ENCODE measurements around the gene UBE4B. TPM values are rescaled to one million over a fixed set of nuclear protein-coding genes. Genes with fewer than 3 reads are reported as not detected.

UBE4B gene
- total and polyA plus RNA-seq, 2 donors (not counting 1 experiment from before 2014, with no cell fraction given) = 21.7 to 57.5 TPM

- Histone ChIP-seq H2AFZ (ENCODE audit: insufficient read depth, low read depth, low read length, poor library complexity, severe bottlenecking) (no peak overlapping the region), H3K4me1 (ENCODE audit: control insufficient read depth in 2 of 2, insufficient read depth in 2 of 2, low read length in 2 of 2) (no peaks in the 10 kb centered on the region), H3K4me3 (ENCODE audit: control extremely low read depth in 1 of 5, extremely low read depth in 1 of 5, insufficient read depth in 1 of 5, low read depth in 2 of 5, low read length in 4 of 5) (no peak overlapping the region), H3K27ac (ENCODE audit: low read length in 2 of 2) (no peak overlapping the region), H3K27me3 (replicated peaks in 1 of 4; ENCODE audit: control extremely low read depth in 1 of 4, control insufficient read depth in 3 of 4, insufficient read depth in 4 of 4, low read length in 3 of 4) (no peaks in the 10 kb centered on the region), H3K36me3 (replicated peaks in 1 of 2; ENCODE audit: control extremely low read depth in 1 of 2, control insufficient read depth in 1 of 2, extremely low read depth in 1 of 2, insufficient read depth in 2 of 2, low read length in 1 of 2) (peaks cover 2 to 13% of the 10 kb centered on the region in 2 experiments), H3K4me2 (replicated peaks; ENCODE audit: low read depth, low read length, poor library complexity, severe bottlenecking) (no peak overlapping the region), H3K9ac (ENCODE audit: low read length) (no peak overlapping the region), H3K9me3 (ENCODE audit: control extremely low read depth in 1 of 3, control insufficient read depth in 2 of 3, insufficient read depth in 1 of 3, low read length in 2 of 3) (no peaks in the 10 kb centered on the region), H3K79me2 (ENCODE audit: control insufficient read depth, insufficient read depth, low read length) (peaks cover 8% of the 10 kb centered on the region), H4K20me1 (ENCODE audit: control insufficient read depth, insufficient read depth, low read length, poor library complexity, severe bottlenecking) (no peaks in the 10 kb centered on the region)
- 100% methylated on average over 1 of the region's 3 CpGs for WGBS (ENCODE audit: insufficient coverage)
- POLR2A ChIA-PET = no interaction called here
- Mint-ChIP-seq H3K27ac (no peak overlapping the region), H3K9me3 (ENCODE audit: insufficient read depth) (no peaks in the 10 kb centered on the region), H3K4me3 (no peak overlapping the region), H3K4me1 (no peaks in the 10 kb centered on the region), H3K27me3 (no peaks in the 10 kb centered on the region)
- TF ChIP-seq EZH2 (IDR thresholded peaks at IDR 0.05; ENCODE audit: borderline replicate concordance, insufficient read depth, low read depth, low read length, poor library complexity, severe bottlenecking) = no peak
- TF ChIP-seq, protein P1, sequence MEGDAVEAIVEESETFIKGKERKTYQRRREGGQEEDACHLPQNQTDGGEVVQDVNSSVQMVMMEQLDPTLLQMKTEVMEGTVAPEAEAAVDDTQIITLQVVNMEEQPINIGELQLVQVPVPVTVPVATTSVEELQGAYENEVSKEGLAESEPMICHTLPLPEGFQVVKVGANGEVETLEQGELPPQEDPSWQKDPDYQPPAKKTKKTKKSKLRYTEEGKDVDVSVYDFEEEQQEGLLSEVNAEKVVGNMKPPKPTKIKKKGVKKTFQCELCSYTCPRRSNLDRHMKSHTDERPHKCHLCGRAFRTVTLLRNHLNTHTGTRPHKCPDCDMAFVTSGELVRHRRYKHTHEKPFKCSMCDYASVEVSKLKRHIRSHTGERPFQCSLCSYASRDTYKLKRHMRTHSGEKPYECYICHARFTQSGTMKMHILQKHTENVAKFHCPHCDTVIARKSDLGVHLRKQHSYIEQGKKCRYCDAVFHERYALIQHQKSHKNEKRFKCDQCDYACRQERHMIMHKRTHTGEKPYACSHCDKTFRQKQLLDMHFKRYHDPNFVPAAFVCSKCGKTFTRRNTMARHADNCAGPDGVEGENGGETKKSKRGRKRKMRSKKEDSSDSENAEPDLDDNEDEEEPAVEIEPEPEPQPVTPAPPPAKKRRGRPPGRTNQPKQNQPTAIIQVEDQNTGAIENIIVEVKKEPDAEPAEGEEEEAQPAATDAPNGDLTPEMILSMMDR (IDR thresholded peaks at IDR 0.05) = no peak
- intact Hi-C loops (cut with micrococcal nuclease) = no loop called here
- ATAC-seq (ENCODE audit: low read depth) = no peak
- CTCF ChIA-PET = no interaction called here
- no peak for DNase-seq
Measured at GRCh38 chr1:10082785-10083479, 50.2 kb downstream of the UBE4B start.

DNA sequence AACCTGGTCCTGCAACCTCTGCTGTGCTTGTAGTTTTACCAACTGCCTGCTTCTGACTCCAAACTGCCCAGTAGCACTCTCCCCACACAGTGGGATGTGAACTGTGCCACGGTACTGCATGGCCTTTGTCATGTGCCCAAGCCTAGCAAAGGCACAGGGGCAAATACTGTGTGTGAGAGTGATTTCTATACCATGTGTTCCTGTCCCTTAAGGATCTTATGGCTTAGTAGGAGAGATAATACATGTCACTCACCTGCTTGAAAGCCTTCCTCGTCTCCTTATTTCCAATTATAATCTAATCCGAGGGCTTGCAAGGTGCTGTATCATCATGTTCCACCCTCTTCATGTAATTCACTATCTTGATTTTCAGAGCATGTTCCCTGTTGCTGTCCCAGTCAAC is 51.3 kb downstream of the UBE4B start:
- H3K9me3 ChIP-seq (ENCODE audit: control extremely low read depth in 1 of 3, control insufficient read depth in 2 of 3, insufficient read depth in 1 of 3, low read length in 2 of 3) = no peaks in the 10 kb centered on the region
- CTCF ChIA-PET = interaction anchor here (2.1 kb wide), 1 partner anchor 8 kb away, joined by 4 read pairs; no protein-coding TSS in a partner anchor
- no peak overlapping the region for H3K4me2 ChIP-seq (replicated peaks; ENCODE audit: low read depth, low read length, poor library complexity, severe bottlenecking)

More for the DNA sequence above, 51.3 kb downstream of the UBE4B start:
- Histone ChIP-seq H2AFZ (ENCODE audit: insufficient read depth, low read depth, low read length, poor library complexity, severe bottlenecking) (no peak overlapping the region), H3K36me3 (replicated peaks in 1 of 2; ENCODE audit: control extremely low read depth in 1 of 2, control insufficient read depth in 1 of 2, extremely low read depth in 1 of 2, insufficient read depth in 2 of 2, low read length in 1 of 2) (peaks cover 0 to 13% of the 10 kb centered on the region in 2 experiments), H4K20me1 (ENCODE audit: control insufficient read depth, insufficient read depth, low read length, poor library complexity, severe bottlenecking) (no peaks in the 10 kb centered on the region), H3K9ac (ENCODE audit: low read length) (no peak overlapping the region), H3K27me3 (replicated peaks in 1 of 4; ENCODE audit: control extremely low read depth in 1 of 4, control insufficient read depth in 3 of 4, insufficient read depth in 4 of 4, low read length in 3 of 4) (no peaks in the 10 kb centered on the region), H3K4me3 (ENCODE audit: control extremely low read depth in 1 of 5, extremely low read depth in 1 of 5, insufficient read depth in 1 of 5, low read depth in 2 of 5, low read length in 4 of 5) (no peak overlapping the region), H3K79me2 (ENCODE audit: control insufficient read depth, insufficient read depth, low read length) (peaks cover 8% of the 10 kb centered on the region), H3K4me1 (ENCODE audit: control insufficient read depth in 2 of 2, insufficient read depth in 2 of 2, low read length in 2 of 2) (no peaks in the 10 kb centered on the region), H3K27ac (ENCODE audit: low read length in 2 of 2) (no peak overlapping the region)
- TF ChIP-seq, protein P1 (IDR thresholded peaks at IDR 0.05) = no peak
- no peak for TF ChIP-seq EZH2 (IDR thresholded peaks at IDR 0.05; ENCODE audit: borderline replicate concordance, insufficient read depth, low read depth, low read length, poor library complexity, severe bottlenecking)
- no peaks in the 10 kb centered on the region for H3K27me3 Mint-ChIP-seq
- H3K27ac Mint-ChIP-seq = no peak overlapping the region
- H3K4me3 Mint-ChIP-seq = no peak overlapping the region
- ATAC-seq (ENCODE audit: low read depth) (no peak), DNase-seq (no peak)
- 100% methylated on average over 1 of the region's 3 CpGs for WGBS (ENCODE audit: insufficient coverage)
- intact Hi-C loops (cut with micrococcal nuclease) = no loop called here
- POLR2A ChIA-PET = no interaction called here
- no peaks in the 10 kb centered on the region for H3K9me3 Mint-ChIP-seq (ENCODE audit: insufficient read depth)
- H3K4me1 Mint-ChIP-seq = no peaks in the 10 kb centered on the region

Data from B cell (primary cell).